Measurements from ENCODE around the gene DGKZ.
"Not testable (repeated sequence)": the region's sequence is repeated elsewhere in the genome, so short reads cannot be mapped to it uniquely, and the experiment has no call there.

Gene DGKZ

GRCh38 chr11:46346886-46347636, at the start of gene DGKZ:
Gene DGKZ (plus strand): TSS chr11:46347463. CDS start chr11:46347660, 197 bp downstream.
- peak; percentile 66 to 72 for DNase-seq (ENCODE audit: low read depth in 2 of 2)

GRCh38 chr11:46298699-46299433, 48.4 kb upstream of the DGKZ start:
- no peak for DNase-seq (ENCODE audit: low read depth in 2 of 2)

- no peak for DNase-seq (ENCODE audit: low read depth in 2 of 2)
These were observed 47.8 kb upstream of the DGKZ start for GRCh38 chr11:46299451-46299961.

GRCh38 chr11:46300270-46300669, 47.0 kb upstream of the DGKZ start:
- DNase-seq (ENCODE audit: low read depth in 2 of 2), result no peak

- DNase-seq (ENCODE audit: low read depth in 2 of 2), result no peak
These were observed 44.4 kb upstream of the DGKZ start for GRCh38 chr11:46302866-46303265.

GRCh38 chr11:46304036-46304435, 43.2 kb upstream of the DGKZ start:
- not testable (repeated sequence) for DNase-seq (ENCODE audit: low read depth in 2 of 2)

- DNase-seq (ENCODE audit: low read depth in 2 of 2), result no peak
These were observed 42.6 kb upstream of the DGKZ start for GRCh38 chr11:46304605-46305179.

GRCh38 chr11:46305295-46305694, 42.0 kb upstream of the DGKZ start:
- no peak for DNase-seq (ENCODE audit: low read depth in 2 of 2)

GRCh38 chr11:46306296-46306853, 40.9 kb upstream of the DGKZ start:
- DNase-seq (ENCODE audit: low read depth in 2 of 2), result no peak

- no peak for DNase-seq (ENCODE audit: low read depth in 2 of 2)
These were observed 39.9 kb upstream of the DGKZ start for GRCh38 chr11:46307369-46307768.

- no peak for DNase-seq (ENCODE audit: low read depth in 2 of 2)
These were observed 39.4 kb upstream of the DGKZ start for GRCh38 chr11:46307785-46308341.

- peak; percentile 31 to 37 for DNase-seq (ENCODE audit: low read depth in 2 of 2)
These were observed 38.4 kb upstream of the DGKZ start for GRCh38 chr11:46308631-46309419.

- no peak for DNase-seq (ENCODE audit: low read depth in 2 of 2)
These were observed 37.4 kb upstream of the DGKZ start for GRCh38 chr11:46309814-46310259.

GRCh38 chr11:46315033-46315738, 32.1 kb upstream of the DGKZ start:
- DNase-seq (ENCODE audit: low read depth in 2 of 2), result peak; percentile 48 to 54

GRCh38 chr11:46315783-46316563, 31.3 kb upstream of the DGKZ start:
- no peak for DNase-seq (ENCODE audit: low read depth in 2 of 2)

GRCh38 chr11:46319074-46319453, 28.2 kb upstream of the DGKZ start:
- DNase-seq (ENCODE audit: low read depth in 2 of 2), result no peak

- DNase-seq (ENCODE audit: low read depth in 2 of 2), result no peak
These were observed 25.5 kb upstream of the DGKZ start for GRCh38 chr11:46321757-46322156.

- no peak for DNase-seq (ENCODE audit: low read depth in 2 of 2)
These were observed 24.5 kb upstream of the DGKZ start for GRCh38 chr11:46322759-46323158.

- no peak for DNase-seq (ENCODE audit: low read depth in 2 of 2)
These were observed 20.3 kb upstream of the DGKZ start for GRCh38 chr11:46326813-46327416.
